A549 (cell line): ENCODE results near the gene TOX2. TPM values are rescaled to one million over a fixed set of nuclear protein-coding genes. Genes with fewer than 3 reads are reported as not detected.
A peak's percentile ranks its signal among the peaks of the same experiment; 100 is the strongest.

Experiments used
- ATAC-seq, 2 experiments: fragments of 200-7000 bp in 1 of 2; fragments of >200 bp in 1 of 2; cut with Nextera tagmentation in 1 of 2; cut with Tn5 transposase in 1 of 2; 3 replicates each; pipeline versions ENCODE4 v1.8.0 to v1.9.1; 2018 to 2020; ENCODE audit warnings: mild to moderate bottlenecking in 1 of 2, moderate library complexity in 1 of 2
- CTCF ChIA-PET: fragments of 300-600 bp; sonication (Branson Sonifier 250); formaldehyde crosslinking; extraction: SDS; loops from one replicate; lab custom pipeline; 2021; ENCODE audit warnings: antibody characterized with exemption, inconsistent platforms; lab: Yijun Ruan, JAX
- POLR2A ChIA-PET: fragments of 350-600 bp; formaldehyde crosslinking; extraction: SDS; loops from one replicate; lab custom pipeline; 2021; ENCODE audit warnings: antibody characterized with exemption, inconsistent platforms; lab: Yijun Ruan, JAX
- DNase-seq, 2 experiments: peaks; one replicate each; pipeline versions ENCODE4 v3.0.0 to v3.0.0-alpha.2; 2011 to 2016; ENCODE audit warnings: low read depth in 1 of 2, low spot score in 1 of 2
- FAIRE-seq: peaks from 2 replicates; lab custom pipeline; 2011; peaks lifted over from hg19 to GRCh38; lab: Jason Lieb, UNC
- H3K27ac ChIP-seq, 2 experiments: fragments of >200 bp; sonication (Bioruptor Twin); formaldehyde crosslinking; 3 replicates each; pipeline ENCODE4 v1.5.1; 2016 to 2017
- H3K4me1 ChIP-seq: fragments of >200 bp; sonication (Bioruptor Twin); formaldehyde crosslinking; 3 replicates; pipeline ENCODE4 v1.6.1; 2016
- H3K4me2 ChIP-seq: fragments of >200 bp; sonication (Bioruptor Twin); formaldehyde crosslinking; 3 replicates; pipeline ENCODE4 v1.6.1; 2016
- H3K4me3 ChIP-seq: fragments of >200 bp; sonication (Bioruptor Twin); formaldehyde crosslinking; 3 replicates; pipeline ENCODE4 v1.5.1; 2016
- H3K9me3 ChIP-seq: fragments of >200 bp; sonication (Bioruptor Twin); formaldehyde crosslinking; 3 replicates; pipeline ENCODE4 v1.6.1; 2016
- CBX2 ChIP-seq: fragments of 200-600 bp; sonication (generic); IDR thresholded peaks from 2 replicates; pipeline ENCODE4 v1.6.1; 2016; ENCODE audit warnings: low read depth, mild to moderate bottlenecking, borderline replicate concordance
- E2F6 ChIP-seq: IDR thresholded peaks from 2 replicates; pipeline ENCODE4 v1.6.1; 2012; ENCODE audit warnings: low read depth, borderline replicate concordance
- FOSB ChIP-seq: fragments of 250-450 bp; sonication (Bioruptor Pico); IDR thresholded peaks from 2 replicates; pipeline ENCODE4 v1.5.0; 2020; ENCODE audit warnings: mild to moderate bottlenecking, moderate library complexity
- FOXS1 ChIP-seq: fragments of 250-450 bp; sonication (Bioruptor Pico); IDR thresholded peaks from 2 replicates; pipeline ENCODE4 v1.5.0; 2020; ENCODE audit warnings: mild to moderate bottlenecking, moderate library complexity
- HDAC2 ChIP-seq: fragments of 200-600 bp; sonication (generic); IDR thresholded peaks from 2 replicates; pipeline ENCODE4 v1.6.1; 2016
- HOXA7 ChIP-seq: fragments of 250-450 bp; sonication (Bioruptor Pico); IDR thresholded peaks from 2 replicates; pipeline ENCODE4 v1.5.0; 2020; ENCODE audit warnings: mild to moderate bottlenecking, moderate library complexity
- MAX ChIP-seq: IDR thresholded peaks from 2 replicates; pipeline ENCODE4 v1.6.1; 2012
- MAZ ChIP-seq: fragments of 150-350 bp; IDR thresholded peaks from 2 replicates; pipeline ENCODE4 v1.6.1; 2014; ENCODE audit warnings: antibody characterized with exemption, low read depth, low read length, borderline replicate concordance
- NFE2L2 ChIP-seq: fragments of 150-350 bp; conservative IDR thresholded peaks from 2 replicates; pipeline ENCODE4 v1.6.1; 2014; ENCODE audit warnings: low read length
- RAD21 ChIP-seq, 2 experiments: fragments of >200 bp in 1 of 2; sonication (Bioruptor Twin) in 1 of 2; formaldehyde crosslinking in 1 of 2; IDR thresholded peaks in 1 of 2; conservative IDR thresholded peaks in 1 of 2; 2 replicates in 1 of 2; 3 replicates in 1 of 2; pipeline ENCODE4 v1.6.1; 2012 to 2018; ENCODE audit warnings: inconsistent platforms in 1 of 2
- RFX5 ChIP-seq: fragments of 450-650 bp; IDR thresholded peaks from 2 replicates; pipeline ENCODE4 v1.7.1; 2014; ENCODE audit warnings: antibody characterized with exemption, mild to moderate bottlenecking, moderate library complexity
- ZC3H11A ChIP-seq: fragments of 450-650 bp; IDR thresholded peaks from 2 replicates; pipeline ENCODE4 v1.6.1; 2014; ENCODE audit warnings: antibody characterized with exemption, mild to moderate bottlenecking
- ZNF302 ChIP-seq: fragments of 250-450 bp; sonication (Bioruptor Pico); IDR thresholded peaks from 2 replicates; pipeline ENCODE4 v1.9.0; 2021; ENCODE audit warnings: inconsistent platforms, mild to moderate bottlenecking, moderate library complexity
- WGBS: methylation state at CpG from one replicate; pipeline ENCODE4 v1.1.6; 2017; ENCODE audit errors: missing lambda C conversion rate; 5-methylcytosine and 5-hydroxymethylcytosine counted together
- polyA plus RNA-seq, 4 experiments: library from polyadenylated mRNA; depleted of rRNA in 3 of 4; stranded (reverse); fragments of >200 nt; fragmentation: RNase III in 1 of 4; extraction: RNeasy Plus Mini Kit Qiagen cat#74134 plus additional on column Dnase treatment in 1 of 4; gene quantifications; 2 replicates in 3 of 4; 3 replicates in 1 of 4; pipeline ENCODE4 v1.2.3, GENCODE V29; 2011 to 2017

Gene TOX2
- polyA plus RNA-seq, 2 of the 4 experiments (the other 2 are of a cell fraction), result 2.5 to 5.3 TPM

GRCh38 chr20:44066645-44067606 is 152.3 kb downstream of the TOX2 start:
- TF ChIP-seq CBX2 (no peak), NFE2L2 (no peak), MAZ (no peak), HDAC2 (no peak), ZC3H11A (no peak), ZNF302 (CRISPR knock-in tag) (no peak), FOXS1 (CRISPR knock-in tag) (no peak), RAD21 (conservative IDR thresholded peaks at IDR 0.05 in 1 of 2, IDR thresholded peaks at IDR 0.05 in 1 of 2) (no peak)
- Histone ChIP-seq H3K4me3 (no peak overlapping the region), H3K9me3 (no peaks in the 10 kb centered on the region; the same call in 2 of the 3 replicates), H3K27ac (no peak overlapping the region), H3K4me2 (no peak overlapping the region), H3K4me1 (no peaks in the 10 kb centered on the region)
- 87% methylated on average over 14 of the region's 15 CpGs for WGBS
- ChIA-PET POLR2A (no interaction called here), CTCF (interaction anchor here (1.4 to 1.8 kb wide), 2 partner anchors 13 to 317 kb away, joined by 6 to 11 read pairs; no protein-coding TSS in a partner anchor)
- FAIRE-seq (no peak), DNase-seq (no peak), ATAC-seq (peak in 1 of 2 experiments; percentile 11; a peak in 1 of 6 replicates)

- no peak overlapping the region for H3K27ac ChIP-seq
- POLR2A ChIA-PET, result no interaction called here
- no peak for ATAC-seq
- TF ChIP-seq MAX (no peak), FOSB (CRISPR knock-in tag) (no peak)
- TF ChIP-seq, all 56 proteins: peak for 0
- no peak for FAIRE-seq
- H3K4me3 ChIP-seq, result no peak overlapping the region
- H3K4me1 ChIP-seq, result no peaks in the 10 kb centered on the region
- DNase-seq, result no peak
- 88% methylated on average over 9 of the region's 15 CpGs for WGBS
- H3K9me3 ChIP-seq, result no peaks in the 10 kb centered on the region; the same call in 2 of the 3 replicates
- CTCF ChIA-PET, result interaction anchor here (0.6 to 1.8 kb wide), 3 partner anchors 13 to 599 kb away, joined by 3 to 11 read pairs (median 6); no protein-coding TSS in a partner anchor
- H3K4me2 ChIP-seq, result no peak overlapping the region
Measured at GRCh38 chr20:44067650-44068081, 153.0 kb downstream of the TOX2 start.

- H3K4me2 ChIP-seq, result no peak overlapping the region
- WGBS, result 71% methylated on average over 20 of the region's 30 CpGs
- CTCF ChIA-PET, result interaction anchor here (0.6 to 1.8 kb wide), 2 partner anchors 319 to 598 kb away, joined by 3 to 11 read pairs; no protein-coding TSS in a partner anchor
- no peak for FAIRE-seq
- ATAC-seq, result no peak
- no peak for DNase-seq
- no peak overlapping the region for H3K4me3 ChIP-seq
- no peaks in the 10 kb centered on the region for H3K4me1 ChIP-seq
- POLR2A ChIA-PET, result no interaction called here
- no peak for TF ChIP-seq ZNF302 (CRISPR knock-in tag)
- TF ChIP-seq HDAC2, result no peak
- TF ChIP-seq RFX5, result no peak
- TF ChIP-seq HOXA7 (CRISPR knock-in tag), result no peak
- TF ChIP-seq E2F6, result no peak
- TF ChIP-seq, all 56 proteins: peak for 0
- H3K27ac ChIP-seq, result no peak overlapping the region
- no peaks in the 10 kb centered on the region for H3K9me3 ChIP-seq
Measured at GRCh38 chr20:44068316-44069201, 153.9 kb downstream of the TOX2 start.
